ENCODE data around the gene E2F2.

DNA sequence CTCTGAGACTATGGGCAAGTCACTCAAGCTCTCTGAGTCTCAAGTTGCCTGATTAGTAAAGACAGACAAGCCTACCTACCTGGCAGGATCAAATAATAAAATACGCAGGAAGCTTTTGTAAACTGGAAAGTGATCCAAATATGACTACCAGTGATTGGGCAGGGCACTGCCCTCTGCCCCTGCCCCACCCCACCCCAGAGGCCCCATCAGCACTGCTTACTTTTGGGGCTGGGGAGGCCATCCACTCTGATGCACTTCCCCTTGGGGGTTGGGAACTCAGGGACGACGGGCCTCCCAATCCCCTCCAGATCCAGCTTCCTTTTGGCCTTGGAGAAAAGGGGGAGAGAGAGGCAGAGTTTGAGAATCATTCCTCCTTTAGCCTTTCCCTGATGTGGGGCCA lies 6.9 kb downstream of the E2F2 start:
- TF ChIP-seq, protein P1, sequence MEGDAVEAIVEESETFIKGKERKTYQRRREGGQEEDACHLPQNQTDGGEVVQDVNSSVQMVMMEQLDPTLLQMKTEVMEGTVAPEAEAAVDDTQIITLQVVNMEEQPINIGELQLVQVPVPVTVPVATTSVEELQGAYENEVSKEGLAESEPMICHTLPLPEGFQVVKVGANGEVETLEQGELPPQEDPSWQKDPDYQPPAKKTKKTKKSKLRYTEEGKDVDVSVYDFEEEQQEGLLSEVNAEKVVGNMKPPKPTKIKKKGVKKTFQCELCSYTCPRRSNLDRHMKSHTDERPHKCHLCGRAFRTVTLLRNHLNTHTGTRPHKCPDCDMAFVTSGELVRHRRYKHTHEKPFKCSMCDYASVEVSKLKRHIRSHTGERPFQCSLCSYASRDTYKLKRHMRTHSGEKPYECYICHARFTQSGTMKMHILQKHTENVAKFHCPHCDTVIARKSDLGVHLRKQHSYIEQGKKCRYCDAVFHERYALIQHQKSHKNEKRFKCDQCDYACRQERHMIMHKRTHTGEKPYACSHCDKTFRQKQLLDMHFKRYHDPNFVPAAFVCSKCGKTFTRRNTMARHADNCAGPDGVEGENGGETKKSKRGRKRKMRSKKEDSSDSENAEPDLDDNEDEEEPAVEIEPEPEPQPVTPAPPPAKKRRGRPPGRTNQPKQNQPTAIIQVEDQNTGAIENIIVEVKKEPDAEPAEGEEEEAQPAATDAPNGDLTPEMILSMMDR (IDR thresholded peaks at IDR 0.05; ENCODE audit: low read depth, low read length) = no peak
- no peak for TF ChIP-seq MYC (IDR thresholded peaks at IDR 0.05; ENCODE audit: low read depth, low read length)
